ENCODE results near the gene SUOX.

GRCh38 chr12:56018356-56018755, 21.3 kb downstream of the SUOX start:
- TF ChIP-seq CTCF (conservative IDR thresholded peaks at IDR 0.05 in 1 of 2, IDR thresholded peaks at IDR 0.05 in 1 of 2; ENCODE audit: extremely low read depth in 1 of 2, insufficient read depth in 1 of 2, low read depth in 1 of 2, low read length in 2 of 2) (no peak), EZH2 (IDR thresholded peaks at IDR 0.05; ENCODE audit: borderline replicate concordance, low read length) (no peak)

Measured in mammary epithelial cell (primary cell).